Measurements from ENCODE around the gene IQSEC3. TPM values are rescaled to one million over a fixed set of nuclear protein-coding genes. Genes with fewer than 3 reads are reported as not detected.
"Not testable (repeated sequence)": the region's sequence is repeated elsewhere in the genome, so short reads cannot be mapped to it uniquely, and the experiment has no call there.

The IQSEC3 gene
- total RNA-seq, 1 experiment from 2014 or later: not detected

DNA sequence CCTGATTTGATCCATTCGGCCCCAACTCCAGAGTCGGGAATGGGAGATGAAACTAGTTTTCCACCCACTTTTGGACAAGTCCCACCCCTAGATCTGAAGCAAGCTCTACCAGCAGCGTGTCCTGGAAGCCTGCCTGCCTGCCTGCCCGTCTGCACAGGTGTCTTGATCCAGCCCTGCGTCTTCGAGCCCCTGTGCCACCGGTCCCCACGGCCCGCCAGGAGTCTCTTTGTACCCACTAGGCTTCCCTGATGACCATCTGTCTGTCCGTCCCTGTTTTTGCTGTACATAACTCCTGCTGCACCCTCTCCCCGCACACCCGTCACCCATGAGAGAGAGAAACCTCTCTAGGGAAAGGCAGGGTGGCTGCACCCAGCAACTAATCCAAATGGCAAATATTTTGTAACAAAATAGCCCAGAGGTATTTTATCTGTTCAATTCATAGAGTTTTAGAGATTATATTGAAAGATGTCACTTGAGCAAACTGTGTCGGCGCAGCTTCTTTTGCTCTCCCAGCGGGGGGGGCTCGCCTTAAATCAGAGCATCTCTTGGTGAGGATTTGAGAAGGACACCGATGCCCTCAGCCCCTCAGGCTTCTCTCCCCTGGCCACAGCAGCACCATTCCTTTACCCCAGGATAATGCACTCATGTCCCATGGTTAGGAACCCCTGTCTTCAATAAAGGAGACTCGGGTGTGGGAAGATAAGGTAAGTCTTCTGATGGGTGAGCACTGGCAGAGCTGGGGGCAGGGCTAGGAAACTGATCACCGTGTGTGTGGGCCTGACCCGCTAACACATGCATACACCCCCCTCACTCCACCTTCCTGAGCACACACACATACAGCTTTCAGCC lies 111.6 kb downstream of the IQSEC3 start:
- H3K9me3 ChIP-seq (replicated peaks): no peaks in the 10 kb centered on the region
- H3K4me3 ChIP-seq: no peak overlapping the region
- DNase-seq (ENCODE audit: low read depth in 1 of 2, low spot score in 2 of 2): no peak
- H3K36me3 ChIP-seq: no peaks in the 10 kb centered on the region
- H3K27me3 ChIP-seq (replicated peaks): peaks cover 8% of the 10 kb centered on the region
- H3K4me1 ChIP-seq (replicated peaks): peaks cover 22% of the 10 kb centered on the region
- H3K27ac ChIP-seq: no peak overlapping the region

DNA sequence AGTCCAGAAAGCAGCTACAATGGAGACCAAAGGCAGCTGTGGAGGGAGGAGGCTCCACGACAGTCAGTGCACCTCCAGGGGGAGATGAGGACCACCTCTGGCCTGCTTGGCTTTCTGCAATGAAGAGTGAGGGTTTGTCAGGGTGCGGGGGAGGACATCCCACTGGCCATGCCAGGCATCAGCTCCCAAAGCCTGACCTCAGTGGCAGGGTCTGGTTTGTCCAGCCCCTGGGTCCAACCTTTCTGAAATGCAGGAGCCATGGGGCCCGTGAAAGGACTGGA lies 112.2 kb downstream of the IQSEC3 start:
- Histone ChIP-seq H3K4me1 (replicated peaks) (peaks cover 22% of the 10 kb centered on the region), H3K9me3 (replicated peaks) (no peaks in the 10 kb centered on the region), H3K36me3 (no peaks in the 10 kb centered on the region), H3K27ac (no peak overlapping the region), H3K4me3 (no peak overlapping the region), H3K27me3 (replicated peaks) (peaks cover 3% of the 10 kb centered on the region)
- DNase-seq (ENCODE audit: low read depth in 1 of 2, low spot score in 2 of 2): no peak

DNA sequence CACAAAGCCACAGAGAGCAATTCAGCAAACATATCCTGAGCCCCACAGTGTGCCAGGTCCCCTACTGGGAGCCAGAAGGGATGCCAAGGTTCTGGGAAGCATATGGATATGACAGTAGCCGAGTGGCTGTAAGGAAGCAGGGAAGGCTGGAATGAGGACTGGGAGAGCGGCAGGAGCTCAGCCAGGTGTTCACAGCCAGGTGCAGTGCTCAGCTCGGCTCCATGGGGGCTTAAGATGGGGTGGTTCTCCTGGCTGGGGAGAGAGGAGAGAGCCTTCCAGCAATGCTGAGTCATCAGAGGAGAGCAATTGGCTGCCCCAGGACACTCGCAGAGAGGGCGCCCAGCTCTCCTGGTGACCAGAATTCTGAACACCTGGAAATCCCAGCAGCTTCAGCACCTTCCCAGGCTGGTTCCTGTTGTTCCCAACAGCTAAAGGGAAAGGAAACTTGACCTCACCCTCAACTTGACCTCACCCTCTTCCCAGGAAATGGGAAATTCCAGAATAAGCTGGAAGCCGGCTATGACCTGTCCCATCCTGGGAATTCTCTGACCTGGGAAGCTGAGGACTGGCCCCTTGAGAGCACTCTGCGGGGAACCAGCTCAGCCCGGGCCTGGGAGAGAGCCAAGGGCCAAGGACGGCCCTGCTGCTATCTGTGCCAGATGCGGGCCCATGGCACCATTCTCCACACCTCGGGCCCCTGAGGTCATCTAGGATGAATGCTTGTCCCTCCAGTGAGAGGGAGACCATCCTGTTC lies 112.7 kb downstream of the IQSEC3 start:
- no peak overlapping the region for H3K4me3 ChIP-seq
- H3K27ac ChIP-seq: no peak overlapping the region
- peaks cover 22% of the 10 kb centered on the region for H3K4me1 ChIP-seq (replicated peaks)
- peaks cover 3% of the 10 kb centered on the region for H3K27me3 ChIP-seq (replicated peaks)
- H3K36me3 ChIP-seq: no peaks in the 10 kb centered on the region
- H3K9me3 ChIP-seq (replicated peaks): no peaks in the 10 kb centered on the region
- DNase-seq (ENCODE audit: low read depth in 1 of 2, low spot score in 2 of 2): no peak

DNA sequence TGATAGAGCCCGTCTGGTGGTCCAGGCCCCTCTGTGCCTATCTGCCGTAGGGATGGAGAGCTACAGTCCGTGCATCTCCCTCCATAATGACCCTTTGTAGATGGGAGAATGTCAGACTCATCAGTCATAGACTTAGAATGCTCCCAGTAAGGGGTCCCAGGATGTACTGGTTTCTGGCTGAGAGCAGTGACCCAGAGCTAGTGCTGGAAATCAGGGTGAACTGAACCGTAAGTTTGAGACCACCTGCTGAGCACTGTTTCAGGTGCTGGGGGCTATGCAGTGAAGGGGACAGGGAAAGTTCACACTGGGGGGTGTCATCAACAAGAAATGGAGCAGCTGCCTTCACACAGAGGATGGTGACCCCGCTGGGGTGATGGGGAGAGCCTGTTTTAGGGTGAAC lies 113.3 kb downstream of the IQSEC3 start:
- Histone ChIP-seq H3K4me1 (replicated peaks) (peaks cover 22% of the 10 kb centered on the region), H3K9me3 (replicated peaks) (no peaks in the 10 kb centered on the region), H3K27me3 (replicated peaks) (peaks cover 3% of the 10 kb centered on the region), H3K27ac (no peak overlapping the region), H3K4me3 (no peak overlapping the region), H3K36me3 (no peaks in the 10 kb centered on the region)
- no peak for DNase-seq (ENCODE audit: low read depth in 1 of 2, low spot score in 2 of 2)

DNA sequence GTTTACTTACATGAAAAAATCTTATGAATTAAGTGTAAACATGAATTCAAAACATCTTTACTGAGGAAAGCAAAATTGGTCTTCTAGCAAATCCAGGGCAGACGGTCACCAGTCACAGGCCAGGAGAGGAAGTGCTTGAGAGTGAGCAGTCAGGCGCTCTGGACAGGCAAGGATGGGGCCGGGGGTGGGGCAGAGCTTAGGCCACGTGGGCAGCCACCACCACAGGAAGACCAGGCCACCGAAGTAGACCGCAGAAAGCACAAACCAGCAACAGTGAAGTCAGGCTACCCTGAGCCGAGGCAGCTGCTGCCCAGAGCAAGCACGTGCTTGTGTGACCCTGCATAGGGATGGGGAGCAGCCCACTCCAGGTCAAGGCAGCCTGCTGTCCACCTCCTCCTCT lies 113.9 kb downstream of the IQSEC3 start:
- Histone ChIP-seq H3K4me3 (no peak overlapping the region), H3K27ac (no peak overlapping the region), H3K9me3 (replicated peaks) (no peaks in the 10 kb centered on the region), H3K36me3 (no peaks in the 10 kb centered on the region), H3K4me1 (replicated peaks) (peaks cover 22% of the 10 kb centered on the region), H3K27me3 (replicated peaks) (peaks cover 3% of the 10 kb centered on the region; the same call in 1 of the 2 replicates)
- DNase-seq (ENCODE audit: low read depth in 1 of 2, low spot score in 2 of 2): no peak

DNA sequence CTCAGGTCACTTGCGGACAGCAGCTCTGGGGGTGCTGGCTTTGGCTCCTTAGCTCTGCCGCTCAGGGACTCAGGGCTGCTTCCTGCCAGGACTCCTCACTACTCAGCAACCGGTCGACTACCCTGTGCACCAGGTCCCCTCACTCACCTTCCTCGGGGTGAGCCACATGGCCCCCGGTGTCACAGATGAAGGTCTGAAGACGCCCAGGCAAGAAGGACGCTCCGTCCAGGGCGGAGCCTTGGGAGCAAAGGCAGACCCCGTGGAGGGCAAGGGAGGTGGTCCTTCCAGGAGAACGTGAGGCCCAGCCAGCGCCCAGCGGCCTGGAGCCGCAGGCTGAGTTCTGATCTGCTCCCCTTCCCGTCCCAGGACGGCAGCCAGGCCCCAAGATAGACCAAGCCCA lies 115.4 kb downstream of the IQSEC3 start:
- Histone ChIP-seq H3K27ac (no peak overlapping the region), H3K36me3 (no peaks in the 10 kb centered on the region), H3K4me3 (no peak overlapping the region), H3K4me1 (replicated peaks) (peaks cover 12% of the 10 kb centered on the region), H3K27me3 (replicated peaks) (peaks cover 3% of the 10 kb centered on the region; the same call in 1 of the 2 replicates), H3K9me3 (replicated peaks) (no peaks in the 10 kb centered on the region)
- DNase-seq (ENCODE audit: low read depth in 1 of 2, low spot score in 2 of 2): no peak

DNA sequence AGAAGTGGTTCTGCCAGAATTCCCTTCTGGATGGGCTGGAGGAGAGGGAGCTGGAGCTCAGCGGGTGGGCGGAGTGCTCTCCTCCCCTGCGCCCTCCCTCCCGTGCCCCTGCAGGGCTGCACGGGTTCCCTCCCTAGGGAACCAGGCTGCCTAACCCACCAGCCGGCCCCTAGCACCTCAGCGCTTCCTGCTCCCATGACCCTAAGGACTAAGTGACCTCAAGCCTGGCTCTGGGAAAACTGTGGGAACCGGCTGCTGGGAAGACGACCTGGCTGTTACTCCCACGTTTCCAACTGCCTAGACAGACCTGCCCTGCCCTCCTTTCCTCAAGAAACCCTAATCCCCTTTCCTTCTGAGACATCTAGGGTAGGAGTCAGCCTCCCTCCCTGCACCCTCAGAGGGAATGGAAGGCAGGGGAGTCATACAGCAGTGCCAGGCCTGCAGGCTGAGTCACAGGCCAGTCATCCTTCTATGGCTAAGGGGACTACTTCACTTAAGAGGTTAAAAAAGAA lies 115.9 kb downstream of the IQSEC3 start:
- no peaks in the 10 kb centered on the region for H3K9me3 ChIP-seq (replicated peaks)
- no peak overlapping the region for H3K27ac ChIP-seq
- no peak overlapping the region for H3K4me3 ChIP-seq
- H3K4me1 ChIP-seq (replicated peaks): peaks cover 12% of the 10 kb centered on the region; the same call in 1 of the 2 replicates
- H3K27me3 ChIP-seq (replicated peaks): peaks cover 3% of the 10 kb centered on the region; the same call in 1 of the 2 replicates
- no peaks in the 10 kb centered on the region for H3K36me3 ChIP-seq
- DNase-seq (ENCODE audit: low read depth in 1 of 2, low spot score in 2 of 2): peak; percentile 39 to 64

DNA sequence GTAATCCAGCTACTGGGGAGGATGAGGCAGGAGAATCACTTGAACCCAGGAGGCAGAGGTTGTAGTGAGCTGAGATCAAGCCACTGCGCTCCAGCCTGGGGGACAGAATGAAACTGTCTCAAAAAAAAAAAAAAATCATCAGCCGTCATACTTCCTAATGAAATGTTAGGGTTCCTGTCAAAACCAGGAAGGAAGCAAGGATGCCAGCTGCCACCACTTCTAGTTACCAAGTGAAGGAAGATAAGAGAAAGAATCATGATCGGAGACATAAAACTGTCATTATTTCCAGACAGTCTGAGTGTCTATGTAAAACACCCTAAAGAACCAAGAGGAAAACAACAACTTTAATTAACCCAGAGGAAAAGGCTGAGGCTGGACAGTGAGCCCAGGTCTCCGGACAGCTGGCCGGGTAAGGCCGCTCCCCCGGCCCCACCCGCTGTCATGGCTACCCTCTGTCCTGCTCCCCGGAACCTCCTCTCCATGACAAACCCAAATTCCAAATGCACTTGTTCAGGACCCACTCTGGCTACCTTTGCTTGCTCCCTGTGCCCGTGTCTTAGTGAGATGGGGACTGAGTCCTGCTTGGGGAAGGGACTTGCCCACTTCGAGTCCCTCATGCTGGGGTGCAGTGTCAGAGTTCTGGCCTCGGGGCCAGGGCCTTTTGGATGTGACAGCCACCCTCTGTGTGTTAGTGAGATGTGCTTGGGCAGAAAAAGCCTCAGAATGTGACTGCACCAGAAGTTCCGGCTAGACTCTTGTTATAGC lies 118.4 kb downstream of the IQSEC3 start:
- H3K4me3 ChIP-seq: no peak overlapping the region
- H3K27me3 ChIP-seq (replicated peaks): peaks cover 19% of the 10 kb centered on the region
- H3K36me3 ChIP-seq: no peaks in the 10 kb centered on the region
- DNase-seq (ENCODE audit: low read depth in 1 of 2, low spot score in 2 of 2): no peak
- no peaks in the 10 kb centered on the region for H3K9me3 ChIP-seq (replicated peaks)
- no peak overlapping the region for H3K27ac ChIP-seq
- H3K4me1 ChIP-seq (replicated peaks): peaks cover 16% of the 10 kb centered on the region; the same call in 1 of the 2 replicates

DNA sequence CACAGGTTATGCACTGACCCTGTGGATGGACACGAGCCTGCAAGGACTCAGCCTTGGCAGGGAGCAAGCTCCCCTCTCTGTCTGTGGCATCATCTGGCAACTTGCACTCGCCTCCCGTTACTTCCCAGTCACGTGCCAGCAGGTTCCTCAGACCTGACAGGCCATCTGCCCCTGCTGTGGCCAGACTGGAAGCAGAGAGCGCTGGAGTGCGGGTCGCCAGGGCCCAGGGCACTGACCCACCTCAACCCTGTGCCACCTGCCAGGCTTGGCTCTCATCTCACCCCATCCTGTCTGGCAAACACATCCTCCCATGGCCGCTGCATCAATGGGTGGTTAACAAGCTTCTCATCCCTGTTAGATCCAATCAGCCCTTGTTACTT lies 119.0 kb downstream of the IQSEC3 start:
- Histone ChIP-seq H3K4me1 (replicated peaks) (peaks cover 14% of the 10 kb centered on the region; the same call in 1 of the 2 replicates), H3K9me3 (replicated peaks) (no peaks in the 10 kb centered on the region), H3K27me3 (replicated peaks) (peaks cover 25% of the 10 kb centered on the region), H3K4me3 (no peak overlapping the region), H3K36me3 (no peaks in the 10 kb centered on the region), H3K27ac (no peak overlapping the region)
- no peak for DNase-seq (ENCODE audit: low read depth in 1 of 2, low spot score in 2 of 2)

DNA sequence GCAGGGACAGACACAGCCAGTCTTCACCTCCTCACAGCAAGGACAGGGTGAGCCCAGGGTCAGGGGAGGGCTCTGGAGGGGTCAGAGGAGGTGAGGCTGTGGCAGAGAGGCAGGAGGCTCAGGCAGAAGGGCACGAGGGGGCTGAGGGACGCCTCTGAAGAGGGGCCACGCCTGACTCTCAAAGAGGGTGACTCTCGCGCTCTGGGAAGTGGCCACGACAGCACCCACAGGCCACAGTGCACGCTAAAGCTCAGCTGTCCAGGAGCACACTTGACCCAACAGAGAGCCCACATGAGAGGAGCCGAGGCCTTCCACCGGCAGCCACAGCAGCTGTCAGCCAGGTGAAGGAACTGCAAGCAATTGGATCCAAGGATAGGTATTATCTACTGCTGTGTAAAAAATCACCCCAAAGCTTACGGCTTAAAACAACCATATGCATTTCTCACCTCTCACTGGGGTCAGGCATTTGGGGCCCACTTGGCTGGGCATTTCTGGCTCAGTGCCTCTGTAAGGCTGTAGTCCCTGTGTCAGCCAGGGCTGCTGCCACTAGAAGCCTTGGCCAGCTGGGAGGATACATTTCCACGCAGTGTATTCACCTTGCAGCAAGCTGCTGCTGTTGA lies 119.5 kb downstream of the IQSEC3 start:
- no peaks in the 10 kb centered on the region for H3K9me3 ChIP-seq (replicated peaks)
- peaks cover 30% of the 10 kb centered on the region for H3K27me3 ChIP-seq (replicated peaks)
- H3K4me1 ChIP-seq (replicated peaks): peaks cover 12% of the 10 kb centered on the region; the same call in 1 of the 2 replicates
- no peak overlapping the region for H3K27ac ChIP-seq
- no peak for DNase-seq (ENCODE audit: low read depth in 1 of 2, low spot score in 2 of 2)
- no peaks in the 10 kb centered on the region for H3K36me3 ChIP-seq
- no peak overlapping the region for H3K4me3 ChIP-seq

DNA sequence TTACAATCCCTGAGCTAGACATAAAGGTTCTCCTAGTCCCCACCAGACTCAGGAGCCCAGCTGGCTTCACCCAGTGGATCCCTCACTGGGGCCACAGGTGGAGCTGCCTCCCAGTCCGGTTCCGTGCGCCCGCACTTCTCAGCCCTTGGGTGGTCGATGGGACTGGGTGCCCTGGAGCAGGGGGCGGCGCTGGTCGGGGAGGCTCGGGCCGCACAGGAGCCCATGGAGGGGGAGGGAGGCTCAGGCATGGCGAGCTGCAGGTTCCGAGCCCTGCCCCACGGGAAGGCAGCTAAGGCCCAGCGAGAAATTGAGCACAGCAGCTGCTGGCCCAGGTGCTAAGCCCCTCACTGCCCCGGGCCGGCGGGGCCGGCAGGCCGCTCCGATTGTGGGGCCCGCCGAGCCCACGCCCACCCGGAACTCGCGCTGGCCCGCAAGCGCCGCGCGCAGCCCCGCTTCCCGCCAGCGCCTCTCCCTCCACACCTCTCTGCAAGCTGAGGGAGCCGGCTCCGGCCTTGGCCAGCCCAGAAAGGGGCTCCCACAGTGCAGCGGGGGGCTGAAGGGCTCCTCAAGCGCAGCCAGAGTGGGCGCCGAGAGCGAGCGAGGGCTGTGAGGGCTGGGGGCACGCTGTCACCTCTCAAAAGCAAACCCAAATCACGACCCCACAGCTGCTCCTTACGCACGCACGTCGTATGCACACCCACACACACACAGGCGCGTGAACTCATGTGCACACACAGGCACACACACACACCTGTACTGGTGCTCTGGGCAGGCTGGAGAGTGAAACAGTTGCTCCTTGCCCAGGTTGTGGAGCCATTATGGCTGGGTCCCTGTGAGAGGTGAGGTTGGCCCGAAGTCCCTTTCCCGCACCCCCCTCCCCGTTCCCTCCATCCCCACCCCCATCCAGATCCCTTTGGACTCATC lies 121.7 kb downstream of the IQSEC3 start:
- not testable (repeated sequence) for DNase-seq (ENCODE audit: low read depth in 1 of 2, low spot score in 2 of 2)

DNA sequence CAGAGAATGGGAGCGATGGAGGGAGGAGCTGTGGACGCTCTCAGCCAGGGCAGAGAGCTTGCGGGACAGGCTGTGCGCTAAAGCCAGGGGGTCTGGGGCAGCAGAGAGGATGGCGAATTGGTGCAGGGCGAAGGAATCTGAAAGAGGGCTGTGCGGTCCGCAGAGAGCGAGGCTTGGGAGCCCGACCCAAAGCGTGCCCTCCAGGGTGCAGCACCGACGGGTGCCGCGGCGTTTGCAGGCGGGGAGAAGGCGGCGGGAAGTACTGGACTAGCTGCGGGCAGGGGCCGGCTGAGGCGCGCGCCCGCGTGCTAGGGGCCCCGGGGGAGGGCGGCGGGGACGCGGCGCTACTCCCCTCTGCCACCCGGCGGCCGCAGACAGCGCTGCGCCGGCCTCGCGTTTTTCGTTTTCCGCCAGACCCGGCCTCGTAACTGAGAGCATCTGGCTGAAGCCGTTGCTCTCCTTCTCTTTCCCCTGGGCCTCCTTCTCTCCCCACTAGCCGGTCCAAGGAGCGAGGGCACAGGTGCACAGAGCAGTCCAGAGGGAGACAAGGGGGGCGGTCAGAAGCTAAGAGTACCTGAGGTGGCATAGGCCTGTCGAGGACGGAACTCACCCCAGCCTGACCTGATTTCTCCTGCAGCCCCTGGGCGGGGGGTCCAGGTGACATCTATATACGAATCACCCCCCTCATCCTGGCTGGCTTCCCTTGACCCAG lies 122.5 kb downstream of the IQSEC3 start:
- Histone ChIP-seq H3K27me3 (replicated peaks) (peaks cover 43% of the 10 kb centered on the region), H3K36me3 (no peaks in the 10 kb centered on the region), H3K4me3 (peak overlapping the region; percentile 18), H3K9me3 (replicated peaks) (no peaks in the 10 kb centered on the region), H3K27ac (no peak overlapping the region), H3K4me1 (replicated peaks) (peaks cover 3% of the 10 kb centered on the region; the same call in 1 of the 2 replicates)
- peak in 1 of 2 experiments; percentile 39 for DNase-seq (ENCODE audit: low read depth in 1 of 2, low spot score in 2 of 2)

More for the DNA sequence above, 121.7 kb downstream of the IQSEC3 start:
- H3K27ac ChIP-seq; H3K36me3 ChIP-seq; H3K9me3 ChIP-seq (replicated peaks); H3K4me1 ChIP-seq (replicated peaks); H3K4me3 ChIP-seq: not testable (repeated sequence)
- peaks cover 37% of the 10 kb centered on the region for H3K27me3 ChIP-seq (replicated peaks)
